Mammary epithelial cell (primary cell): Measurements from ENCODE around the gene TNXB.
"Not testable (repeated sequence)": the region's sequence is repeated elsewhere in the genome, so short reads cannot be mapped to it uniquely, and the experiment has no call there.

Source experiments
- EZH2 ChIP-seq: IDR thresholded peaks from 2 replicates; pipeline ENCODE4 v1.6.1; 2012; ENCODE audit warnings: low read length, inconsistent platforms, borderline replicate concordance
- TF ChIP-seq, protein P1 (sequence below), 2 donors: IDR thresholded peaks in 1 of 2; conservative IDR thresholded peaks in 1 of 2; 2 replicates each; pipeline ENCODE4 v1.5.1; 2011 to 2012; ENCODE audit warnings: inconsistent platforms in 2 of 2, low read length in 2 of 2, mild to moderate bottlenecking in 2 of 2, control low read depth in 1 of 2, low read depth in 1 of 2; ENCODE audit not compliant: insufficient read depth in 1 of 2; ENCODE audit errors: extremely low read depth in 1 of 2

DNA sequence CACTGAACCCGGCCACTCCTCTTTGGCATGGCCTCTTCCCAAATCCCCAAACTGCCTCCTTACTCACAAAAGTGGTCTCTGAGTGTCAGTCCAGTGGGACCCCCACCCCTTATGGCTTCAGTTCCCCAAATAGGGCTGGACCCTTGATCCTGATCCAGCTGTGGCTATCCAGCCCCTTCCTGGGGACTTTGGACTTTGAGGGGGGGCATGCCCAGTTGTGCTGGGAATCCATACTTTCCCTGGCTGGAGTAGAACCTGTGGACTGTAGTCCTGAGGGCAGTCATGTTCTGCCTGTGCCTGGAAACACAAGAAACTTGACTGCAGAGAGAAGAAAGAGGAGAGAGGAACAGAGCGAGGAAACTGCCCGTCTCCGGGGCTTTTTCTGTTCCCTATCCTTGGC, 104.7 kb downstream of the TNXB start:
- TF ChIP-seq, protein P1, sequence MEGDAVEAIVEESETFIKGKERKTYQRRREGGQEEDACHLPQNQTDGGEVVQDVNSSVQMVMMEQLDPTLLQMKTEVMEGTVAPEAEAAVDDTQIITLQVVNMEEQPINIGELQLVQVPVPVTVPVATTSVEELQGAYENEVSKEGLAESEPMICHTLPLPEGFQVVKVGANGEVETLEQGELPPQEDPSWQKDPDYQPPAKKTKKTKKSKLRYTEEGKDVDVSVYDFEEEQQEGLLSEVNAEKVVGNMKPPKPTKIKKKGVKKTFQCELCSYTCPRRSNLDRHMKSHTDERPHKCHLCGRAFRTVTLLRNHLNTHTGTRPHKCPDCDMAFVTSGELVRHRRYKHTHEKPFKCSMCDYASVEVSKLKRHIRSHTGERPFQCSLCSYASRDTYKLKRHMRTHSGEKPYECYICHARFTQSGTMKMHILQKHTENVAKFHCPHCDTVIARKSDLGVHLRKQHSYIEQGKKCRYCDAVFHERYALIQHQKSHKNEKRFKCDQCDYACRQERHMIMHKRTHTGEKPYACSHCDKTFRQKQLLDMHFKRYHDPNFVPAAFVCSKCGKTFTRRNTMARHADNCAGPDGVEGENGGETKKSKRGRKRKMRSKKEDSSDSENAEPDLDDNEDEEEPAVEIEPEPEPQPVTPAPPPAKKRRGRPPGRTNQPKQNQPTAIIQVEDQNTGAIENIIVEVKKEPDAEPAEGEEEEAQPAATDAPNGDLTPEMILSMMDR (conservative IDR thresholded peaks at IDR 0.05 in 1 of 2, IDR thresholded peaks at IDR 0.05 in 1 of 2; ENCODE audit: extremely low read depth in 1 of 2, insufficient read depth in 1 of 2, low read depth in 1 of 2, low read length in 2 of 2) = not testable (repeated sequence)
- not testable (repeated sequence) for TF ChIP-seq EZH2
